Measurements from ENCODE around the gene GPATCH8.
A peak's percentile ranks its signal among the peaks of the same experiment; 100 is the strongest.

GPATCH8 gene

GRCh38 chr17:44503147-44504029 is at the start of gene GPATCH8:
TSS of gene GPATCH8 (minus strand) at chr17:44503406. CDS start at chr17:44503370, 36 bp downstream.
- H3K27me3 ChIP-seq (ENCODE audit: control insufficient read depth, insufficient read depth, low read length), result no peaks in the 10 kb centered on the region
- peaks cover 5% of the 10 kb centered on the region for H3K4me1 ChIP-seq
- H3K9me3 ChIP-seq (ENCODE audit: control insufficient read depth, low read length), result no peaks in the 10 kb centered on the region
- H3K9ac ChIP-seq, result peak within 1 kb of the TSS; percentile 87
- H3K27ac ChIP-seq, result peak within 1 kb of the TSS; percentile 90
- peak within 1 kb of the TSS; percentile 99 for H2AFZ ChIP-seq
- H3K36me3 ChIP-seq (ENCODE audit: control insufficient read depth, insufficient read depth, low read length), result no peaks in the 10 kb centered on the region
- H3K79me2 ChIP-seq, result peaks cover 34% of the 10 kb centered on the region
- TF ChIP-seq CTCF (IDR thresholded peaks at IDR 0.05), result no peak
- H3K4me3 ChIP-seq (ENCODE audit: low read depth, low read length), result peak within 1 kb of the TSS; percentile 94
- peak within 1 kb of the TSS; percentile 97 for H3K4me2 ChIP-seq (ENCODE audit: low read length)

DNA sequence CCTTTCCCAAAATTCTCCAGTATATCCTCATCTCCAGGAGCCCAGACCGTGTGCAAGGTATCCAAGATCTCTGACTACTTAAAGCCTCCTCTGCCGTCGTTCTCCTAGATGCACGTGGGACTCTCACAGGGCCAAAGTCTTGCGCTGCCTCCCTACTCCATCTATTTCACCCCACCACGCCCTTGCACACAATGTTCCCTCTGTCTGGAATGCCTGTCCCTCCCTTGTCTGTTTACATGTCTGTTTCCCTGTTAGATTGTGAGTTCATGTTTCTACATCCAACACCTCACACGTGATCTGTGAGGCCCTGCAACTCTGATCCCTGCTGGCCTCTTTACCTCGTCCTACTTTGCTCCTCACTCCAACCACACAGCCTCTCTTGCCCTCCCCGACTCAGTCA is 49.2 kb upstream of the GPATCH8 start:
- no peak overlapping the region for H3K4me3 ChIP-seq (ENCODE audit: low read depth, low read length)
- no peak overlapping the region for H3K27ac ChIP-seq
- TF ChIP-seq CTCF (IDR thresholded peaks at IDR 0.05), result no peak
- H3K4me1 ChIP-seq, result peaks cover 9% of the 10 kb centered on the region
- no peaks in the 10 kb centered on the region for H3K27me3 ChIP-seq (ENCODE audit: control insufficient read depth, insufficient read depth, low read length)
- H3K79me2 ChIP-seq, result no peaks in the 10 kb centered on the region
- H3K36me3 ChIP-seq (ENCODE audit: control insufficient read depth, insufficient read depth, low read length), result no peaks in the 10 kb centered on the region
- H3K9ac ChIP-seq, result no peak overlapping the region
- H3K4me2 ChIP-seq (ENCODE audit: low read length), result no peak overlapping the region
- no peak overlapping the region for H2AFZ ChIP-seq
- no peaks in the 10 kb centered on the region for H3K9me3 ChIP-seq (ENCODE audit: control insufficient read depth, low read length)

- H3K4me3 ChIP-seq (ENCODE audit: low read depth, low read length), result no peak overlapping the region
- TF ChIP-seq CTCF (IDR thresholded peaks at IDR 0.05), result no peak
- H3K27me3 ChIP-seq (ENCODE audit: control insufficient read depth, insufficient read depth, low read length), result no peaks in the 10 kb centered on the region
- H3K27ac ChIP-seq, result peak overlapping the region; percentile 36
- no peaks in the 10 kb centered on the region for H3K36me3 ChIP-seq (ENCODE audit: control insufficient read depth, insufficient read depth, low read length)
- no peaks in the 10 kb centered on the region for H3K9me3 ChIP-seq (ENCODE audit: control insufficient read depth, low read length)
- no peak overlapping the region for H3K4me2 ChIP-seq (ENCODE audit: low read length)
- no peaks in the 10 kb centered on the region for H3K79me2 ChIP-seq
- H3K9ac ChIP-seq, result no peak overlapping the region
- H3K4me1 ChIP-seq, result peaks cover 9% of the 10 kb centered on the region
- peak overlapping the region; percentile 63 for H2AFZ ChIP-seq
Measured at GRCh38 chr17:44549686-44550085, 46.5 kb upstream of the GPATCH8 start.

GRCh38 chr17:44548376-44549230 is 45.4 kb upstream of the GPATCH8 start:
- Histone ChIP-seq H3K9me3 (ENCODE audit: control insufficient read depth, low read length) (no peaks in the 10 kb centered on the region), H3K79me2 (no peaks in the 10 kb centered on the region), H3K4me3 (ENCODE audit: low read depth, low read length) (no peak overlapping the region), H3K4me1 (peaks cover 9% of the 10 kb centered on the region), H2AFZ (no peak overlapping the region), H3K9ac (no peak overlapping the region), H3K4me2 (ENCODE audit: low read length) (no peak overlapping the region), H3K36me3 (ENCODE audit: control insufficient read depth, insufficient read depth, low read length) (no peaks in the 10 kb centered on the region), H3K27me3 (ENCODE audit: control insufficient read depth, insufficient read depth, low read length) (no peaks in the 10 kb centered on the region), H3K27ac (no peak overlapping the region)
- TF ChIP-seq CTCF (IDR thresholded peaks at IDR 0.05), result no peak

Measured in parathyroid adenoma (tissue), 2 donors.